Lung microvascular endothelial cell (primary cell): ENCODE data around the gene BCL2L1. TPM values are rescaled to one million over a fixed set of nuclear protein-coding genes. Genes with fewer than 3 reads are reported as not detected.
"Not testable (repeated sequence)": the region's sequence is repeated elsewhere in the genome, so short reads cannot be mapped to it uniquely, and the experiment has no call there.

Experiments
- DNase-seq, 2 donors: peaks; one replicate each; pipeline versions ENCODE4 v3.0.0 to v3.0.0-alpha.2; 2010; ENCODE audit warnings: low read depth in 2 of 2
- total RNA-seq: library from RNA; depleted of rRNA; stranded (reverse); fragments of >200 nt; gene quantifications from 2 replicates; pipeline ENCODE4 v1.2.1, GENCODE V29; 2014

The BCL2L1 gene
- total RNA-seq, 1 donor from 2014 or later = 40.7 TPM

GRCh38 chr20:31677553-31678260 is 45.0 kb downstream of the BCL2L1 start:
- DNase-seq = no peak

- no peak for DNase-seq
Observed at GRCh38 chr20:31676609-31676989, 46.1 kb downstream of the BCL2L1 start.

GRCh38 chr20:31675828-31676608 is 46.6 kb downstream of the BCL2L1 start:
- peak in 1 of 2 donors; percentile 51 for DNase-seq

GRCh38 chr20:31674895-31675827 is 47.5 kb downstream of the BCL2L1 start:
- peak; percentile 88 to 90 for DNase-seq

- DNase-seq = no peak
Observed at GRCh38 chr20:31673943-31674463, 48.7 kb downstream of the BCL2L1 start.

GRCh38 chr20:31673435-31673834 is 49.2 kb downstream of the BCL2L1 start:
- DNase-seq = no peak

- no peak for DNase-seq
Observed at GRCh38 chr20:31671324-31671723, 51.3 kb downstream of the BCL2L1 start.

- no peak for DNase-seq
Observed at GRCh38 chr20:31670371-31671228, 52.1 kb downstream of the BCL2L1 start.

GRCh38 chr20:31669876-31670275 is 52.8 kb downstream of the BCL2L1 start:
- peak in 1 of 2 donors; percentile 43 for DNase-seq

GRCh38 chr20:31668944-31669343 is 53.7 kb downstream of the BCL2L1 start:
- not testable (repeated sequence) for DNase-seq

GRCh38 chr20:31667315-31668285 is 55.1 kb downstream of the BCL2L1 start:
- DNase-seq = no peak

- peak in 1 of 2 donors; percentile 54 for DNase-seq
Observed at GRCh38 chr20:31666258-31667042, 56.2 kb downstream of the BCL2L1 start.

- DNase-seq = no peak
Observed at GRCh38 chr20:31665753-31666152, 56.9 kb downstream of the BCL2L1 start.

GRCh38 chr20:31664696-31665354 is 57.8 kb downstream of the BCL2L1 start:
- no peak for DNase-seq

GRCh38 chr20:31663838-31664695 is 58.6 kb downstream of the BCL2L1 start:
- DNase-seq = peak in 1 of 2 donors; percentile 32

GRCh38 chr20:31663524-31663837 is 59.2 kb downstream of the BCL2L1 start:
- no peak for DNase-seq

GRCh38 chr20:31662372-31662854 is 60.3 kb downstream of the BCL2L1 start:
- DNase-seq = no peak
